MCF 10A (cell line): ENCODE results near the gene GALNT12. TPM values are rescaled to one million over a fixed set of nuclear protein-coding genes. Genes with fewer than 3 reads are reported as not detected.

ENCODE experiments used
- BruUV-seq: library from RNA; stranded (reverse); fragments of 400-500 nt; replicated peaks from 2 replicates; lab custom pipeline; 2021; lab: Mats Ljungman, UMichigan
- CTCF ChIA-PET: fragments of 300-600 bp; sonication (Branson Sonifier 250); formaldehyde crosslinking; extraction: SDS; loops from one replicate; lab custom pipeline; 2021; ENCODE audit warnings: antibody characterized with exemption, inconsistent platforms; lab: Yijun Ruan, JAX
- POLR2A ChIA-PET: fragments of 300-600, 350-650 bp; sonication (Branson Sonifier 250); formaldehyde crosslinking; extraction: SDS; loops from one replicate; lab custom pipeline; 2020; ENCODE audit warnings: antibody characterized with exemption, inconsistent platforms; lab: Yijun Ruan, JAX
- DNase-seq: peaks from one replicate; pipeline ENCODE4 v3.0.0-alpha.2; 2018; ENCODE audit not compliant: unreplicated experiment
- H3K27ac Mint-ChIP-seq: one replicate; pipeline ENCODE4 v1.8.0; 2022; ENCODE audit warnings: mild to moderate bottlenecking, low read depth, mixed read lengths; ENCODE audit not compliant: unreplicated experiment
- H3K27me3 Mint-ChIP-seq: one replicate; pipeline ENCODE4 v1.8.0; 2022; ENCODE audit warnings: mixed read lengths; ENCODE audit not compliant: insufficient read depth, unreplicated experiment
- H3K36me3 Mint-ChIP-seq: one replicate; pipeline ENCODE4 v1.8.0; 2022; ENCODE audit warnings: mild to moderate bottlenecking, moderate library complexity, mixed read lengths; ENCODE audit not compliant: insufficient read depth, unreplicated experiment
- H3K4me1 Mint-ChIP-seq: one replicate; pipeline ENCODE4 v1.8.0; 2022; ENCODE audit warnings: mixed read lengths; ENCODE audit not compliant: insufficient read depth, unreplicated experiment
- H3K4me3 Mint-ChIP-seq: one replicate; pipeline ENCODE4 v1.8.0; 2022; ENCODE audit warnings: mild to moderate bottlenecking, moderate library complexity, mixed read lengths; ENCODE audit not compliant: unreplicated experiment
- H3K9me3 Mint-ChIP-seq: one replicate; pipeline ENCODE4 v1.8.0; 2022; ENCODE audit warnings: mixed read lengths; ENCODE audit not compliant: unreplicated experiment
- intact Hi-C: fragments of 100-400 bp; cut with micrococcal nuclease; formaldehyde crosslinking; loops from 2 replicates; pipeline ENCODE4 v1.14.1; 2022
- total RNA-seq: library from RNA; stranded (reverse); gene quantifications from 2 replicates; pipeline ENCODE4 v1.2.3, GENCODE V29; 2022
- TF ChIP-seq, protein P1 (sequence below): fragments of 200-600 bp; IDR thresholded peaks from one replicate; pipeline ENCODE4 v1.8.0; 2022; ENCODE audit warnings: antibody characterized with exemption, mild to moderate bottlenecking; ENCODE audit not compliant: unreplicated experiment

Gene GALNT12
- total RNA-seq, 1 experiment from 2014 or later, result not detected

DNA sequence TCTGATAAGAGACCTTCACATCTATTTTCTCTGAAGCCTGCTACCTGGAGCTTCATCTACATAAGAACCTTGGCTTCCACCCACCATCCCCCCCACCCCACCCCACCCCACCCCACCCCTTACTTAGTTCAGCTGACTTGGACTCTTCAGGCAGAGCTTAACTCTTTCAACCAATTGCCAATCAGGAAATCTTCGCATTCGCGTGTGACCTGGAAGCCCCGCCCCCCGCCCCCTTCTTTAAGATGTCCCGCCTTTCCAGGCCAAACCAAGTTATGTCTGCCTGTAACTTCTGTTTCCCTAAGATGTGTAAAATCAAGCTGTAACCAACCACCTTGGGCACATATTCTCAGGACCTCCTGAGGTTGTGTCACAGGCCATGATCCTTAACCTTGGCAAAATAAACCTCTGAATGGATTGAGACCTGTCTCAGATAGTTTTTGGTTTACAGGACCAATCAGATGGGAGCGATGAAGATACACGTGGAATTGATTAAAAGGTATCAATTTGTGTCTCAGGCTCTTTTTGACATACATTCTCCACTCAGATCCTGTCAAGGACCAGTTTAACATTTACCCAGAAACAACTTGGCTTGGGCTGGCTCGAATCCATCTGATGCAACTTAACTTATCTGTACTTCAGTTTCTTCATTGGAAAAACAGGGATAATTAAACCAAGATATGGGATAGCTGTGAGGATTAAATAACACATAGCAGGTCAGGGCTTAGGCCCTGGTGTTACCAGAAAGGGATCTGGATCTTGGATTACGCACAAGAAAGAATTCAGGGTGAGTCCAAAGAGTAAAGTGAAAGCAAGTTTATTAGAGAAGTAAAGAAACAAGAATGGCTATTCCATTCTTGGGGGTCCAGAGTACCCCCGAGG is 43.6 kb downstream of the GALNT12 start:
- TF ChIP-seq, protein P1, sequence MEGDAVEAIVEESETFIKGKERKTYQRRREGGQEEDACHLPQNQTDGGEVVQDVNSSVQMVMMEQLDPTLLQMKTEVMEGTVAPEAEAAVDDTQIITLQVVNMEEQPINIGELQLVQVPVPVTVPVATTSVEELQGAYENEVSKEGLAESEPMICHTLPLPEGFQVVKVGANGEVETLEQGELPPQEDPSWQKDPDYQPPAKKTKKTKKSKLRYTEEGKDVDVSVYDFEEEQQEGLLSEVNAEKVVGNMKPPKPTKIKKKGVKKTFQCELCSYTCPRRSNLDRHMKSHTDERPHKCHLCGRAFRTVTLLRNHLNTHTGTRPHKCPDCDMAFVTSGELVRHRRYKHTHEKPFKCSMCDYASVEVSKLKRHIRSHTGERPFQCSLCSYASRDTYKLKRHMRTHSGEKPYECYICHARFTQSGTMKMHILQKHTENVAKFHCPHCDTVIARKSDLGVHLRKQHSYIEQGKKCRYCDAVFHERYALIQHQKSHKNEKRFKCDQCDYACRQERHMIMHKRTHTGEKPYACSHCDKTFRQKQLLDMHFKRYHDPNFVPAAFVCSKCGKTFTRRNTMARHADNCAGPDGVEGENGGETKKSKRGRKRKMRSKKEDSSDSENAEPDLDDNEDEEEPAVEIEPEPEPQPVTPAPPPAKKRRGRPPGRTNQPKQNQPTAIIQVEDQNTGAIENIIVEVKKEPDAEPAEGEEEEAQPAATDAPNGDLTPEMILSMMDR, result no peak
- no peak for DNase-seq
- no TSS peak for BruUV-seq
- no peak overlapping the region for H3K4me3 Mint-ChIP-seq
- peaks cover 27% of the 10 kb centered on the region for H3K27me3 Mint-ChIP-seq
- H3K36me3 Mint-ChIP-seq, result no peaks in the 10 kb centered on the region
- intact Hi-C loops, result no loop called here
- H3K4me1 Mint-ChIP-seq, result peaks cover 10% of the 10 kb centered on the region
- no peaks in the 10 kb centered on the region for H3K9me3 Mint-ChIP-seq
- POLR2A ChIA-PET, result no interaction called here
- CTCF ChIA-PET, result interaction anchor here (0.5 to 11.2 kb wide), 8 partner anchors 9 to 1289 kb away, joined by 3 to 226 read pairs (median 3); no protein-coding TSS in a partner anchor
- no peak overlapping the region for H3K27ac Mint-ChIP-seq

DNA sequence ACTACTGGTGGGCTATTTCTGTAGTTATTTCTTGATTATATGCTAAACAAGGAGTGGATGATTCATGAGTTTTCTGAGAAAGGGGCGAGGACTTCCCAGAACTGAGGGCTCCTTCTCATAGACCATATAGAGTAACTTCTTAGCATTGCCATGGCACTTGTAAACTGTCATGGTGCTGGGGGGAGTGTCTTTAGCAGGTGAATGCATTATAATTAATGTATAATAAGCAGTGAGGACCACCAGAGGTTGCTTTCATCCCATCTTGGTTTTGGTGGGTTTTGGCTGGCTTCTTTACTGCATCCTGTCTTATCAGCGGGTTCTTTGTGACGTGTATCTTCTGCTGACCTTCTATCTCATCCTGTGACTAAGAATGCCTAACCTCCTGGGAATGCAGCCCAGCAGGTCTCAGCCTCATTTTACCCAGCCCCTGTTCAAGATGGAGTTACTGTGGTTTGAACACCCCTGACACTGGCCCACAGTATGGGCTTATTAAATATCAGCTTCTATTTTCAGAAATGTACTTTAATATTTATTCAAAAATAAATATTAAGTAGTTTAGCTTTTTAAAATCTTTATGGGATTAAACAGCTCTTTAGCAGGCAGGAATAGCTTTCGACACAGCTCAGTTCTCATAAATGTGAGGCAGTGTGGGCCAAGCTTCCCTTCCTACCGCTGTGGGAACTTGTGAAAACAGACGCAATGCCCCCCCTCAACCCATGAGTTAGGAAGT is 44.4 kb downstream of the GALNT12 start:
- Mint-ChIP-seq H3K36me3 (no peaks in the 10 kb centered on the region), H3K9me3 (no peaks in the 10 kb centered on the region), H3K27ac (no peak overlapping the region), H3K4me3 (no peak overlapping the region), H3K4me1 (peaks cover 10% of the 10 kb centered on the region), H3K27me3 (peaks cover 31% of the 10 kb centered on the region)
- intact Hi-C loops, result no loop called here
- ChIA-PET POLR2A (no interaction called here), CTCF (interaction anchor here (1.0 to 11.2 kb wide), 4 partner anchors 10 to 289 kb away, joined by 3 to 226 read pairs (median 68); no protein-coding TSS in a partner anchor)
- no TSS peak for BruUV-seq
- DNase-seq, result no peak
- TF ChIP-seq, protein P1, result no peak

DNA sequence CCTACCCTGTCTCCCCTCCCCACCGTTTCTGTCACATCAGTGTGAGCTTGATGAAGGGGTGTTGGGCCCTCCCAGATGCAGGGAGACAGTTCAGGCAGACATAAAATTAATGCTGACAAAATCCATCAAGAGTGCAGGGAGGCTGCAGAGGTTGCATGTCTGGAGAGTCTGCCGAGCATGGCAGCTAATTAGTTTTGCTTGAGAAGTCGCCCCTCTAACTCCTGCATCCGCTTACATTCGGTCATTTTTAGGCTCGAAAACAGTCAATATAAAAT is 44.9 kb downstream of the GALNT12 start:
- ChIA-PET POLR2A (no interaction called here), CTCF (interaction anchor here (1.0 to 11.2 kb wide), 3 partner anchors 123 to 288 kb away, joined by 5 to 226 read pairs (median 131); no protein-coding TSS in a partner anchor)
- no TSS peak for BruUV-seq
- Mint-ChIP-seq H3K27ac (no peak overlapping the region), H3K36me3 (no peaks in the 10 kb centered on the region), H3K4me3 (no peak overlapping the region), H3K4me1 (peaks cover 10% of the 10 kb centered on the region), H3K27me3 (peaks cover 33% of the 10 kb centered on the region), H3K9me3 (no peaks in the 10 kb centered on the region)
- DNase-seq, result no peak
- intact Hi-C loops, result no loop called here
- TF ChIP-seq, protein P1, result no peak

DNA sequence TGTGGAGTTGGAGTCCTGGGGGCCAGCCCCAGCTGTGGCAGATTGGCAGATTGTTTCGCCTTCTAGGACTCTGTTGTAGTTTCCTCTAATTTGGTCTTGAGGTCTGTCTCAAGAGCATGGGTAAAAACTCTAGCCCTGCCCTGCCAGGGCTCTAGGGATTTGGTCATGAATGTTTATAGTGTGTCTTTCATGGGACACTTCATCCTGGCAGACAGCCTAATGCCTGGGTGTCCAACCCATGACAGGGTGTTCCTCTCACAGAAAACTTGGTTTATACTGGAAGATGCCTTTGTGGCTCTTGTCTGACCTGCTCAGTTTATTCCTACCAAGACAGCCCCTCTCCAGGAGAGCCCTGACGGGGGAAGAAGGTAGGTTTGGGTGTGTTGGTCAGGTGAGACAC is 45.5 kb downstream of the GALNT12 start:
- ChIA-PET CTCF (interaction anchor here (9.3 to 11.2 kb wide), 2 partner anchors 145 to 288 kb away, joined by 131 to 226 read pairs; no protein-coding TSS in a partner anchor), POLR2A (no interaction called here)
- no peak for DNase-seq
- intact Hi-C loops, result no loop called here
- peaks cover 33% of the 10 kb centered on the region for H3K27me3 Mint-ChIP-seq
- TF ChIP-seq, protein P1, result no peak
- no peak overlapping the region for H3K27ac Mint-ChIP-seq
- H3K4me1 Mint-ChIP-seq, result peaks cover 10% of the 10 kb centered on the region
- H3K9me3 Mint-ChIP-seq, result no peaks in the 10 kb centered on the region
- no TSS peak for BruUV-seq
- no peak overlapping the region for H3K4me3 Mint-ChIP-seq
- no peaks in the 10 kb centered on the region for H3K36me3 Mint-ChIP-seq
